ENCODE data around the gene DUSP9.

- TF ChIP-seq CTCF (IDR thresholded peaks at IDR 0.05; ENCODE audit: low read depth, low read length) (no peak), POLR2A (IDR thresholded peaks at IDR 0.05; ENCODE audit: extremely low read depth, insufficient read length) (no peak), MAX (IDR thresholded peaks at IDR 0.05; ENCODE audit: low read depth, low read length) (no peak)
These were observed 9.0 kb upstream of the DUSP9 start for GRCh38 chrX:153638041-153638371.

Measured in NB4 (cell line).